GM23248 (cell line): ENCODE measurements around the gene TAMALIN.

Source experiments
- EZH2 ChIP-seq: fragments of 200-600 bp; sonication (generic); IDR thresholded peaks from 2 replicates; pipeline ENCODE4 v1.6.1; 2018; ENCODE audit warnings: antibody characterized with exemption, mild to moderate bottlenecking; ENCODE audit not compliant: insufficient read depth, poor library complexity, severe bottlenecking
- EZH2phosphoT487 ChIP-seq: fragments of 200-600 bp; sonication (generic); IDR thresholded peaks from 2 replicates; pipeline ENCODE4 v1.6.1; 2018; ENCODE audit warnings: antibody characterized with exemption, moderate library complexity, mild to moderate bottlenecking, low read depth; ENCODE audit not compliant: insufficient read depth

DNA sequence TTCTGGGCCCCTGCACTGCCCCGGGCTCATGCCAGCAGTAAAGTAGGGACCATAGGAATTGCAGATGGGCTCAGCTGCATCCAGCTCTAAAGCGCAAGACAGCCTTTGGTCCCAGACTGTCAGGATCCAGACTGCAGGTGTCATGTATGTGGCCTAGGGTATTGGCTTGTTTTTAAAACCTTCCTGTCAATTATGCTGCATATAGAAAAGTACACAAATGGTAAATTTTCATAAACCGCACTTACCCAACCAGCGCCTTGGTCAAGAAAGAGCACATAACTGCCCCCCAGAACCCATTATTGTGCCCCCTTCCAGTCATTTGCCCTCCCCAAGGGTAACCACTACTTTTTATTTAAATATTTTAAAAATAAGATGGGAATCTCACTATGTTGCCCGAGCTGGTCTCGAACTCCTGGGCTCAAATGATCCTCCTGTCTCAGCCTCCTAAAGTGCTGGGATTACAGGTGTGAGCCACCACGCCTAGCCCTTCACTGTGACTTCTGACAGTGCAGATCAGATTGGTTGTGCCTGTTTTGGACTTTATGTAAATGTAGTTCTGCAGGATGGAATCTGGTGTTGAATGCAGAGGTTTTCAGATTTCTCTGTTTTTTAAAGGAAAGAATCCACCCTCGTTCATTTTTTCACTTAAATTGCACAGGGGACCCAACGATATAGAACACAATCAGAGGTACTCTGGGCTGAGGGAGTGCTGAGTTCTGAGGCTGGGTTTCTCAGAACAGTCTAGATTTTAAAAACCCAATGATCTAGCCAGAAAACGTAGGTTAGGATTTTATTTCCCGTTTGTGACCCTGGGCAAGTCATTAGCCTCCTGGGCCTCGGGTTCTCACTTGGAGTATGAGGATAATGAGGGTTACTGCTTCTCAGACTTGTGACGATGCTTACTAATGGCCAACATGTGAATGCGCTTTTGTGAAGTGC lies 51.2 kb downstream of the TAMALIN start:
- TF ChIP-seq EZH2, result no peak
- TF ChIP-seq EZH2phosphoT487, result no peak
